Mesothelial cell of epicardium (in vitro differentiated cells): Measurements from ENCODE around the gene LYRM9. TPM values are rescaled to one million over a fixed set of nuclear protein-coding genes. Genes with fewer than 3 reads are reported as not detected.

Experiments used
- DNase-seq, 2 experiments: peaks; one replicate each; pipeline ENCODE4 v3.0.0; 2021; ENCODE audit warnings: low spot score in 2 of 2; ENCODE audit not compliant: unreplicated experiment in 2 of 2
- H3K27ac Mint-ChIP-seq: 2 replicates; pipeline ENCODE4 v1.8.0; 2021; ENCODE audit warnings: mixed read lengths
- H3K27me3 Mint-ChIP-seq: 2 replicates; pipeline ENCODE4 v1.8.0; 2021; ENCODE audit warnings: low read depth, mixed read lengths
- H3K36me3 Mint-ChIP-seq: 2 replicates; pipeline ENCODE4 v1.8.0; 2021; ENCODE audit warnings: mixed read lengths
- H3K4me1 Mint-ChIP-seq: 2 replicates; pipeline ENCODE4 v1.8.0; 2021; ENCODE audit warnings: mixed read lengths
- H3K4me3 Mint-ChIP-seq: 2 replicates; pipeline ENCODE4 v1.8.0; 2021; ENCODE audit warnings: mild to moderate bottlenecking, moderate library complexity, mixed read lengths
- H3K9me3 Mint-ChIP-seq: 2 replicates; pipeline ENCODE4 v1.8.0; 2021; ENCODE audit warnings: mixed read lengths
- CTCF ChIP-seq: fragments of 200-600 bp; sonication (generic); IDR thresholded peaks from one replicate; pipeline ENCODE4 v1.5.0; 2021; ENCODE audit warnings: antibody characterized with exemption; ENCODE audit not compliant: unreplicated experiment
- total RNA-seq: library from RNA; stranded (reverse); gene quantifications from 3 replicates; pipeline ENCODE4 v1.2.1, GENCODE V29; 2021

The LYRM9 gene
- 24.3 to 26.6 TPM (median 24.4 TPM) in 3 replicates for total RNA-seq

GRCh38 chr17:27892866-27893769, at the start of gene LYRM9:
TSS of gene LYRM9 (minus strand) at chr17:27893365. CDS start at chr17:27882694, 10,671 bp downstream.
- Mint-ChIP-seq H3K27ac (no peak within 1 kb of the TSS), H3K4me3 (peak within 1 kb of the TSS; percentile 72), H3K9me3 (no peaks in the 10 kb centered on the region), H3K36me3 (no peaks in the 10 kb centered on the region), H3K27me3 (peaks cover 11% of the 10 kb centered on the region), H3K4me1 (peaks cover 26% of the 10 kb centered on the region)
- peak; percentile 93 to 99 for DNase-seq
- TF ChIP-seq CTCF: peak; percentile 81

- H3K4me3 Mint-ChIP-seq: no peak overlapping the region
- DNase-seq: no peak
- no peaks in the 10 kb centered on the region for H3K4me1 Mint-ChIP-seq
- H3K27me3 Mint-ChIP-seq: peaks cover 36% of the 10 kb centered on the region
- H3K27ac Mint-ChIP-seq: no peak overlapping the region
- H3K9me3 Mint-ChIP-seq: no peaks in the 10 kb centered on the region
- H3K36me3 Mint-ChIP-seq: no peaks in the 10 kb centered on the region
- TF ChIP-seq CTCF: no peak
Measured at GRCh38 chr17:27940503-27941428, 47.6 kb upstream of the LYRM9 start.

- TF ChIP-seq CTCF: no peak
- Mint-ChIP-seq H3K9me3 (no peaks in the 10 kb centered on the region), H3K27ac (no peak overlapping the region), H3K27me3 (peaks cover 44% of the 10 kb centered on the region), H3K4me3 (no peak overlapping the region), H3K4me1 (no peaks in the 10 kb centered on the region), H3K36me3 (no peaks in the 10 kb centered on the region)
- DNase-seq: no peak
Measured at GRCh38 chr17:27939474-27940465, 46.6 kb upstream of the LYRM9 start.

- Mint-ChIP-seq H3K27ac (no peak overlapping the region), H3K4me3 (no peak overlapping the region), H3K36me3 (no peaks in the 10 kb centered on the region), H3K27me3 (peaks cover 47% of the 10 kb centered on the region), H3K9me3 (peaks cover 2% of the 10 kb centered on the region), H3K4me1 (no peaks in the 10 kb centered on the region)
- no peak for DNase-seq
- TF ChIP-seq CTCF: no peak
Measured at GRCh38 chr17:27938864-27939263, 45.7 kb upstream of the LYRM9 start.

GRCh38 chr17:27938241-27938640, 45.1 kb upstream of the LYRM9 start:
- H3K4me3 Mint-ChIP-seq: no peak overlapping the region
- DNase-seq: no peak
- no peak overlapping the region for H3K27ac Mint-ChIP-seq
- H3K27me3 Mint-ChIP-seq: peaks cover 47% of the 10 kb centered on the region
- TF ChIP-seq CTCF: no peak
- H3K4me1 Mint-ChIP-seq: no peaks in the 10 kb centered on the region
- H3K36me3 Mint-ChIP-seq: no peaks in the 10 kb centered on the region
- H3K9me3 Mint-ChIP-seq: peaks cover 7% of the 10 kb centered on the region
